ENCODE data around the gene CDH4.

DNA sequence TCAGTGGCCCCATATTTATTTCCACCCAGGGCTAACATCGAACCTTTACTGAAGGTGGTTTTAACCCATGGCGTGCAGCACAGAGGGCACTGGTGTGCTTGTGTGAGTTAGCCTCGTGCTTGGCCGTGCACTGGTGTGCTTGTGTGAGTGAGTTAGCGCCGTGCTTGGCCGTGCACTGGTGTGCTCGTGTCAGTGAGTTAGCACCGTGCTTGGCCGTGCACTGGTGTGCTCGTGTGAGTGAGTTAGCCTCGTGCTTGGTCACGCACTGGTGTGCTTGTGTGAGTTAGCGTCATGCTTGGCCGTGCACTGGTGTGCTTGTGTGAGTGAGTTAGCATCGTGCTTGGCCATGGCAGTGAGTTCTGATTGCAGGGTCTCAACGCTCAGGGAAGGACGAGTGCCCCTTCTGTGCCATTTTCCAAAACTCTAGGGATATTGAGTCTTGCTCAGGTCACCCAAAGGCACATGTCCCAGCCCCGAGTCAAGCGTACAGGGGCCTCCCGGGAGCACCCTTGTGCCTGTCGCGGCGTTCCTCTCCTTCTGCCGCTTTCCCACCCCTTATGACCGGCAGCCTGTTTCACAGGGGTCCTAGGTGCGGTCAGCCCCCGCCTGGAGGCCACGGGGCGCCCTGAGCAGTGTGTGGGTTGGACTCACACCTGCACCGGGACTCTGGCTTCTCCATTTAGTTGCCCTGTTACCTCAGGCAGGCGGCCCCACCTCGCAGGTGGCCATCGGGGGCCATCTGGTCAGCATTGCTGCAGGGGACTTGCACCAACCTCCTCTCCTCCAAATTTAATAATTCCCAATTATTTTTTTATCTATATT is 399.1 kb downstream of the CDH4 start:
- TF ChIP-seq EZH2 (IDR thresholded peaks at IDR 0.05; ENCODE audit: borderline replicate concordance, low read depth, low read length, severe bottlenecking) (no peak), CTCF (IDR thresholded peaks at IDR 0.05; ENCODE audit: extremely low read depth in 1 of 2, insufficient read depth in 1 of 2, low read depth in 1 of 2, low read length in 2 of 2) (no peak)

All from endothelial cell of umbilical vein (primary cell).